ENCODE measurements around the gene CACNB4.
"Not testable (repeated sequence)": the region's sequence is repeated elsewhere in the genome, so short reads cannot be mapped to it uniquely, and the experiment has no call there.

Gene CACNB4

GRCh38 chr2:151999053-151999452 lies 99.8 kb downstream of the CACNB4 start:
- H3K9ac ChIP-seq (ENCODE audit: insufficient read length, low read depth), result no peak overlapping the region
- DNase-seq (ENCODE audit: low read depth, low spot score), result peak; percentile 65
- no peaks in the 10 kb centered on the region for H3K27me3 ChIP-seq (ENCODE audit: insufficient read depth, insufficient read length)
- no peaks in the 10 kb centered on the region for H3K9me3 ChIP-seq (ENCODE audit: insufficient read depth, low read length)
- TF ChIP-seq ZNF274 (IDR thresholded peaks at IDR 0.05; ENCODE audit: low read depth, low read length) (no peak), YY1 (IDR thresholded peaks at IDR 0.05; ENCODE audit: insufficient read depth, insufficient read length) (no peak), SUZ12 (IDR thresholded peaks at IDR 0.05; ENCODE audit: extremely low read depth, insufficient read depth, insufficient read length) (no peak)
- H3K4me3 ChIP-seq (ENCODE audit: insufficient read length, low read depth), result no peak overlapping the region
- no peaks in the 10 kb centered on the region for H3K36me3 ChIP-seq (ENCODE audit: insufficient read depth, insufficient read length, low read length)
- peaks cover 6% of the 10 kb centered on the region for H3K4me1 ChIP-seq (ENCODE audit: insufficient read depth, insufficient read length)

GRCh38 chr2:151996243-151997003 lies 102.4 kb downstream of the CACNB4 start:
- TF ChIP-seq SUZ12 (IDR thresholded peaks at IDR 0.05; ENCODE audit: extremely low read depth, insufficient read depth, insufficient read length) (no peak), YY1 (IDR thresholded peaks at IDR 0.05; ENCODE audit: insufficient read depth, insufficient read length) (no peak), ZNF274 (IDR thresholded peaks at IDR 0.05; ENCODE audit: low read depth, low read length) (no peak)
- DNase-seq (ENCODE audit: low read depth, low spot score), result no peak
- peaks cover 6% of the 10 kb centered on the region for H3K4me1 ChIP-seq (ENCODE audit: insufficient read depth, insufficient read length)

DNA sequence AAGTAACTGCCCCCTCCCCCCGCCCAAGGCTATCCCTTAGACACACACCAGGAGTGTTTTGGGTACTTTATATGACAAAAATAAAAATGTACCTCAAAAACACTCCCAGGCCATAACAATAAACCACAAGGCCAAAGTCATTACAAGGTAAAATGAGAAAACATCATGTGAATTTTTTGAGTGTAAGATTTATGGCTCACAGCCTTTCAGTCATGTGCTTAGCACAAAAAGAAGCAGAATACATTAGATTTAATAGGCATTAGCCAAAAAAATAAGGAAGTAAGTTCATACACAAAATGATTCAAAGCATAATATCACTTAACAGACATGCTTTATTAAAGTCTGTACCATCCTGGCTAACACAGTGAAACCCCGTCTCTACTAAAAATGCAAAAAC lies 103.7 kb downstream of the CACNB4 start:
- TF ChIP-seq SUZ12 (IDR thresholded peaks at IDR 0.05; ENCODE audit: extremely low read depth, insufficient read depth, insufficient read length) (no peak), YY1 (IDR thresholded peaks at IDR 0.05; ENCODE audit: insufficient read depth, insufficient read length) (no peak), ZNF274 (IDR thresholded peaks at IDR 0.05; ENCODE audit: low read depth, low read length) (no peak)
- Histone ChIP-seq H3K9ac (ENCODE audit: insufficient read length, low read depth) (no peak overlapping the region), H3K27me3 (ENCODE audit: insufficient read depth, insufficient read length) (no peaks in the 10 kb centered on the region), H3K9me3 (ENCODE audit: insufficient read depth, low read length) (no peaks in the 10 kb centered on the region), H3K4me3 (ENCODE audit: insufficient read length, low read depth) (no peak overlapping the region), H3K36me3 (ENCODE audit: insufficient read depth, insufficient read length, low read length) (no peaks in the 10 kb centered on the region), H3K4me1 (ENCODE audit: insufficient read depth, insufficient read length) (no peaks in the 10 kb centered on the region)
- no peak for DNase-seq (ENCODE audit: low read depth, low spot score)

More at GRCh38 chr2:151996243-151997003, 102.4 kb downstream of the CACNB4 start:
- H3K36me3 ChIP-seq (ENCODE audit: insufficient read depth, insufficient read length, low read length), result no peaks in the 10 kb centered on the region
- no peaks in the 10 kb centered on the region for H3K27me3 ChIP-seq (ENCODE audit: insufficient read depth, insufficient read length)
- no peak overlapping the region for H3K4me3 ChIP-seq (ENCODE audit: insufficient read length, low read depth)
- H3K9ac ChIP-seq (ENCODE audit: insufficient read length, low read depth), result no peak overlapping the region
- no peaks in the 10 kb centered on the region for H3K9me3 ChIP-seq (ENCODE audit: insufficient read depth, low read length)

DNA sequence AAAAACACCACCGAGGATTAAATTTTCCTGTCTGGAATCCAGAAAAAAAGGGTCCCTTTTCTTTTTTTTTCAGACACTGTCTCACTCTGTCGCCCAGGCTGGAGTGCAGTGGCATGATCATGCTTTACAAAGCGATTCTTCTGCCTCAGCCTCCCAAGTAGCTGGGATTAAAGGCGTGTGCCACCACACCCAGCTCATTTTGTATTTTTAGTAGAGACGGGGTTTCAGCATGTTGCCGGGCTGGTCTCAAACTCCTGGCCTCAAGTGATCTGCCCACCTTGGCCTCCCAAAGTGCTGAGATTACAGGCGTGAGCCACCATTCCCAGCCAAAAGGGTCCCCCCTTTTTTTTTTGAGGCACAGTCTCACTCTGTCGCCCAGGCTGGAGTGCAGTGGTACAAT lies 104.7 kb downstream of the CACNB4 start:
- not testable (repeated sequence) for H3K36me3 ChIP-seq (ENCODE audit: insufficient read depth, insufficient read length, low read length); H3K9ac ChIP-seq (ENCODE audit: insufficient read length, low read depth); H3K9me3 ChIP-seq (ENCODE audit: insufficient read depth, low read length); H3K27me3 ChIP-seq (ENCODE audit: insufficient read depth, insufficient read length); H3K4me3 ChIP-seq (ENCODE audit: insufficient read length, low read depth); H3K4me1 ChIP-seq (ENCODE audit: insufficient read depth, insufficient read length); DNase-seq (ENCODE audit: low read depth, low spot score)

DNA sequence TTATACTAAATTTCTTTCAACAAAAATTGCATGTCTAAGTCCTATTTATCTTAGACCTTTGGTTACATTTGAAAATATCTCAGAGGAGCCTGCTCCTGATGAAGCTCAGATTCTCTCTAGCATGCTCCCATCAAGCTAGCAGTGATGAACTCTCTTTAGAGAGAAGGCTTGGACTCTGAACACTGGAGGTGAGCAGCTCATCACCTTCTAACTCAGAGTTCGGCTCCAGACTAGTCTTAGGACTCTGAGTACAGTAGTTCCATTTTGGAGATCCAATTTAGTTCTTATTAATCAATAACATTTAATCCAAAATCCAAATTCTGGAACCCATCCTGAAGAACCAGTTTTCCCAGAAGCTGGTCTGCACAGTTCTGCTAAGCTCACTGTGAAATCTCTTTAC lies 107.8 kb downstream of the CACNB4 start:
- H3K4me1 ChIP-seq (ENCODE audit: insufficient read depth, insufficient read length), result no peaks in the 10 kb centered on the region
- TF ChIP-seq YY1 (IDR thresholded peaks at IDR 0.05; ENCODE audit: insufficient read depth, insufficient read length) (no peak), ZNF274 (IDR thresholded peaks at IDR 0.05; ENCODE audit: low read depth, low read length) (no peak), SUZ12 (IDR thresholded peaks at IDR 0.05; ENCODE audit: extremely low read depth, insufficient read depth, insufficient read length) (no peak)

DNA sequence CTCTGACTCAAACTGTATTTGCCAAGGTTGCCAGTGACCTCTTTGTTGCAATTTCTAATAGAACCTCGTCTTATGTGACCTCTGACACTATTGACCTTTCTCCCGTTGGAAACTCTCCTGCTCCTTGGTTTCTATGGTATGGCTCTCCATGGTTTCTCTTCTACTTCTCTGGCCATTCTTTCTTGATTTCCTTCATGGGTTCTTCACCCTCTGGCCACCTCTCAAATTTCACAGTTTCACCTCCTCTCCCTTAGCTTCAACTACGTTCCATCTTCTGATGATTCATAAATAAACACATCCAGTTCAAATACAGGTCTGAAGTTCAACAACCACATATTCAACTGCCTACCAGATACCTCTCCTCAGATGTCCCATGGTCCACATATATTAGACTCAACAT lies 109.5 kb downstream of the CACNB4 start:
- no peaks in the 10 kb centered on the region for H3K27me3 ChIP-seq (ENCODE audit: insufficient read depth, insufficient read length)
- no peak for DNase-seq (ENCODE audit: low read depth, low spot score)
- no peak overlapping the region for H3K9ac ChIP-seq (ENCODE audit: insufficient read length, low read depth)
- no peak for TF ChIP-seq SUZ12 (IDR thresholded peaks at IDR 0.05; ENCODE audit: extremely low read depth, insufficient read depth, insufficient read length)
- TF ChIP-seq YY1 (IDR thresholded peaks at IDR 0.05; ENCODE audit: insufficient read depth, insufficient read length), result no peak
- no peak for TF ChIP-seq ZNF274 (IDR thresholded peaks at IDR 0.05; ENCODE audit: low read depth, low read length)
- no peaks in the 10 kb centered on the region for H3K4me1 ChIP-seq (ENCODE audit: insufficient read depth, insufficient read length)
- no peaks in the 10 kb centered on the region for H3K9me3 ChIP-seq (ENCODE audit: insufficient read depth, low read length)
- no peak overlapping the region for H3K4me3 ChIP-seq (ENCODE audit: insufficient read length, low read depth)
- no peaks in the 10 kb centered on the region for H3K36me3 ChIP-seq (ENCODE audit: insufficient read depth, insufficient read length, low read length)

More for the DNA sequence above, 107.8 kb downstream of the CACNB4 start:
- H3K36me3 ChIP-seq (ENCODE audit: insufficient read depth, insufficient read length, low read length), result no peaks in the 10 kb centered on the region
- no peak for DNase-seq (ENCODE audit: low read depth, low spot score)
- H3K4me3 ChIP-seq (ENCODE audit: insufficient read length, low read depth), result no peak overlapping the region
- no peak overlapping the region for H3K9ac ChIP-seq (ENCODE audit: insufficient read length, low read depth)
- H3K27me3 ChIP-seq (ENCODE audit: insufficient read depth, insufficient read length), result no peaks in the 10 kb centered on the region
- H3K9me3 ChIP-seq (ENCODE audit: insufficient read depth, low read length), result no peaks in the 10 kb centered on the region

GRCh38 chr2:151987484-151987883 lies 111.4 kb downstream of the CACNB4 start:
- H3K4me3 ChIP-seq (ENCODE audit: insufficient read length, low read depth), result no peak overlapping the region
- no peak for DNase-seq (ENCODE audit: low read depth, low spot score)
- no peak overlapping the region for H3K9ac ChIP-seq (ENCODE audit: insufficient read length, low read depth)
- TF ChIP-seq YY1 (IDR thresholded peaks at IDR 0.05; ENCODE audit: insufficient read depth, insufficient read length) (no peak), ZNF274 (IDR thresholded peaks at IDR 0.05; ENCODE audit: low read depth, low read length) (no peak)
- H3K9me3 ChIP-seq (ENCODE audit: insufficient read depth, low read length), result no peaks in the 10 kb centered on the region
- H3K36me3 ChIP-seq (ENCODE audit: insufficient read depth, insufficient read length, low read length), result no peaks in the 10 kb centered on the region
- no peaks in the 10 kb centered on the region for H3K27me3 ChIP-seq (ENCODE audit: insufficient read depth, insufficient read length)
- no peaks in the 10 kb centered on the region for H3K4me1 ChIP-seq (ENCODE audit: insufficient read depth, insufficient read length)
